Lung (tissue), 12 donors: ENCODE measurements around the gene FFAR1. TPM values are rescaled to one million over a fixed set of nuclear protein-coding genes. Genes with fewer than 3 reads are reported as not detected.

Source experiments
- ATAC-seq: fragments of 200-7000 bp; cut with Tn5 transposase; one replicate; pipeline ENCODE4 v1.9.1; 2020; ENCODE audit warnings: moderate number of reproducible peaks; ENCODE audit not compliant: insufficient read depth, low FRiP score
- DNase-seq, 3 donors: peaks; one replicate each; pipeline ENCODE4 v3.0.0-alpha.2; 2013 to 2017
- H3K27ac ChIP-seq, 2 donors: one replicate each; pipeline ENCODE4 v1.5.1; 2013; ENCODE audit warnings: mild to moderate bottlenecking in 2 of 2, moderate library complexity in 2 of 2, control low read depth in 1 of 2, inconsistent platforms in 1 of 2, low read depth in 1 of 2, low read length in 1 of 2
- H3K27me3 ChIP-seq, 3 donors: one replicate each; pipeline ENCODE4 v1.5.1; 2013; ENCODE audit warnings: low read length in 2 of 3; ENCODE audit not compliant: control insufficient read depth in 3 of 3, insufficient read depth in 3 of 3
- H3K36me3 ChIP-seq, 4 donors: one replicate each; pipeline ENCODE4 v1.5.1; 2013; ENCODE audit warnings: low read length in 4 of 4, mild to moderate bottlenecking in 1 of 4, moderate library complexity in 1 of 4; ENCODE audit not compliant: control insufficient read depth in 4 of 4, insufficient read depth in 4 of 4
- H3K4me1 ChIP-seq, 5 donors: one replicate each; pipeline ENCODE4 v1.5.1; 2013; ENCODE audit warnings: low read length in 5 of 5, mild to moderate bottlenecking in 2 of 5, moderate library complexity in 1 of 5; ENCODE audit not compliant: control insufficient read depth in 5 of 5, insufficient read depth in 5 of 5
- H3K4me3 ChIP-seq: one replicate; pipeline ENCODE4 v1.5.1; 2013; ENCODE audit warnings: mild to moderate bottlenecking, control low read depth, moderate library complexity
- H3K9ac ChIP-seq, 2 donors: one replicate each; pipeline ENCODE4 v1.5.1; 2013; ENCODE audit warnings: low read length in 2 of 2, control low read depth in 1 of 2; ENCODE audit not compliant: insufficient read depth in 1 of 2
- H3K9me3 ChIP-seq, 4 donors: one replicate each; pipeline ENCODE4 v1.5.1; 2013; ENCODE audit warnings: low read length in 3 of 4, mild to moderate bottlenecking in 1 of 4, moderate library complexity in 1 of 4; ENCODE audit not compliant: control insufficient read depth in 4 of 4, insufficient read depth in 3 of 4
- CTCF ChIP-seq: IDR thresholded peaks from 2 replicates; pipeline ENCODE4 v1.5.1; 2012; ENCODE audit warnings: mild to moderate bottlenecking; ENCODE audit errors: control extremely low read depth, extremely low read depth
- WGBS, 2 donors: extraction: QIAGEN DNeasy Blood & Tissue Kit; methylation state at CpG; one replicate each; pipeline ENCODE4 v1.1.7; 2013; 5-methylcytosine and 5-hydroxymethylcytosine counted together
- polyA plus RNA-seq, 2 donors: library from polyadenylated mRNA; stranded (reverse); fragments of 200-250 nt; gene quantifications; one replicate each; pipeline ENCODE4 v1.2.1, GENCODE V29; 2013
- total RNA-seq, 2 donors: library from RNA; depleted of rRNA in 1 of 2; stranded (reverse); fragments of >200 nt in 1 of 2; gene quantifications; one replicate each; pipeline ENCODE4 v1.2.1, GENCODE V29; 2014 to 2021
- donor health status: control.
- donor health status: control.
- donor health status: Bipolar disorder and iron deficiency.
- donor health status: healthy.
- donor health status: DM: yes; HTN: yes; CAD: no.

Gene FFAR1
- total and polyA plus RNA-seq, 4 donors: 0.06 to 1.1 (median 0.43) TPM

- Histone ChIP-seq H3K4me1 (peaks cover 0 to 19% (median 5%) of the 10 kb centered on the region in 5 donors), H3K4me3 (no peak overlapping the region), H3K36me3 (no peaks in the 10 kb centered on the region), H3K27ac (no peak overlapping the region), H3K27me3 (no peaks in the 10 kb centered on the region), H3K9me3 (no peaks in the 10 kb centered on the region), H3K9ac (no peak overlapping the region)
- ATAC-seq (no peak), DNase-seq (no peak)
- TF ChIP-seq CTCF: no peak
- WGBS, 2 donors: 49% methylated on average over 5 of the region's 5 CpGs; no CpG with 5 or more reads in 1 of the 2 donors
Measured at GRCh38 chr19:35360880-35361420, 13.2 kb downstream of the FFAR1 start.

- H3K36me3 ChIP-seq: no peaks in the 10 kb centered on the region
- H3K27ac ChIP-seq: no peak overlapping the region
- DNase-seq (no peak), ATAC-seq (no peak)
- no peak for TF ChIP-seq CTCF
- no peak overlapping the region for H3K9ac ChIP-seq
- peaks cover 0 to 2% (median 0%) of the 10 kb centered on the region in 3 donors for H3K27me3 ChIP-seq
- H3K4me3 ChIP-seq: no peak overlapping the region
- peaks cover 0 to 10% (median 5%) of the 10 kb centered on the region in 5 donors for H3K4me1 ChIP-seq
- H3K9me3 ChIP-seq: no peaks in the 10 kb centered on the region
- 88% methylated on average over 14 of the region's 14 CpGs; no CpG with 5 or more reads in 1 of the 2 donors for WGBS, 2 donors
Measured at GRCh38 chr19:35362261-35363000, 14.7 kb downstream of the FFAR1 start.

- no peaks in the 10 kb centered on the region for H3K9me3 ChIP-seq
- 88% methylated on average over 10 of the region's 11 CpGs; no CpG with 5 or more reads in 1 of the 2 donors for WGBS, 2 donors
- no peak overlapping the region for H3K4me3 ChIP-seq
- peaks cover 0 to 4% (median 0%) of the 10 kb centered on the region in 3 donors for H3K27me3 ChIP-seq
- TF ChIP-seq CTCF: no peak
- no peak for ATAC-seq
- no peak overlapping the region for H3K27ac ChIP-seq
- no peak overlapping the region for H3K9ac ChIP-seq
- no peaks in the 10 kb centered on the region for H3K36me3 ChIP-seq
- H3K4me1 ChIP-seq: peaks cover 0 to 4% (median 2%) of the 10 kb centered on the region in 5 donors
- no peak for DNase-seq
Measured at GRCh38 chr19:35363001-35363590, 15.4 kb downstream of the FFAR1 start.
